MCF 10A (cell line): ENCODE measurements around the gene MAGEF1. TPM values are rescaled to one million over a fixed set of nuclear protein-coding genes. Genes with fewer than 3 reads are reported as not detected.

Experiments
- BruUV-seq: library from RNA; stranded (reverse); fragments of 400-500 nt; replicated peaks from 2 replicates; lab custom pipeline; 2021; lab: Mats Ljungman, UMichigan
- CTCF ChIA-PET: fragments of 300-600 bp; sonication (Branson Sonifier 250); formaldehyde crosslinking; extraction: SDS; loops from one replicate; lab custom pipeline; 2021; ENCODE audit warnings: antibody characterized with exemption, inconsistent platforms; lab: Yijun Ruan, JAX
- POLR2A ChIA-PET: fragments of 300-600, 350-650 bp; sonication (Branson Sonifier 250); formaldehyde crosslinking; extraction: SDS; loops from one replicate; lab custom pipeline; 2020; ENCODE audit warnings: antibody characterized with exemption, inconsistent platforms; lab: Yijun Ruan, JAX
- DNase-seq: peaks from one replicate; pipeline ENCODE4 v3.0.0-alpha.2; 2018; ENCODE audit not compliant: unreplicated experiment
- H3K27ac Mint-ChIP-seq: one replicate; pipeline ENCODE4 v1.8.0; 2022; ENCODE audit warnings: mild to moderate bottlenecking, low read depth, mixed read lengths; ENCODE audit not compliant: unreplicated experiment
- H3K27me3 Mint-ChIP-seq: one replicate; pipeline ENCODE4 v1.8.0; 2022; ENCODE audit warnings: mixed read lengths; ENCODE audit not compliant: insufficient read depth, unreplicated experiment
- H3K36me3 Mint-ChIP-seq: one replicate; pipeline ENCODE4 v1.8.0; 2022; ENCODE audit warnings: mild to moderate bottlenecking, moderate library complexity, mixed read lengths; ENCODE audit not compliant: insufficient read depth, unreplicated experiment
- H3K4me1 Mint-ChIP-seq: one replicate; pipeline ENCODE4 v1.8.0; 2022; ENCODE audit warnings: mixed read lengths; ENCODE audit not compliant: insufficient read depth, unreplicated experiment
- H3K4me3 Mint-ChIP-seq: one replicate; pipeline ENCODE4 v1.8.0; 2022; ENCODE audit warnings: mild to moderate bottlenecking, moderate library complexity, mixed read lengths; ENCODE audit not compliant: unreplicated experiment
- H3K9me3 Mint-ChIP-seq: one replicate; pipeline ENCODE4 v1.8.0; 2022; ENCODE audit warnings: mixed read lengths; ENCODE audit not compliant: unreplicated experiment
- intact Hi-C: fragments of 100-400 bp; cut with micrococcal nuclease; formaldehyde crosslinking; loops from 2 replicates; pipeline ENCODE4 v1.14.1; 2022
- total RNA-seq: library from RNA; stranded (reverse); gene quantifications from 2 replicates; pipeline ENCODE4 v1.2.3, GENCODE V29; 2022
- TF ChIP-seq, protein P1 (sequence below): fragments of 200-600 bp; IDR thresholded peaks from one replicate; pipeline ENCODE4 v1.8.0; 2022; ENCODE audit warnings: antibody characterized with exemption, mild to moderate bottlenecking; ENCODE audit not compliant: unreplicated experiment

MAGEF1 gene
- total RNA-seq, 1 experiment from 2014 or later: 34.5 TPM

DNA sequence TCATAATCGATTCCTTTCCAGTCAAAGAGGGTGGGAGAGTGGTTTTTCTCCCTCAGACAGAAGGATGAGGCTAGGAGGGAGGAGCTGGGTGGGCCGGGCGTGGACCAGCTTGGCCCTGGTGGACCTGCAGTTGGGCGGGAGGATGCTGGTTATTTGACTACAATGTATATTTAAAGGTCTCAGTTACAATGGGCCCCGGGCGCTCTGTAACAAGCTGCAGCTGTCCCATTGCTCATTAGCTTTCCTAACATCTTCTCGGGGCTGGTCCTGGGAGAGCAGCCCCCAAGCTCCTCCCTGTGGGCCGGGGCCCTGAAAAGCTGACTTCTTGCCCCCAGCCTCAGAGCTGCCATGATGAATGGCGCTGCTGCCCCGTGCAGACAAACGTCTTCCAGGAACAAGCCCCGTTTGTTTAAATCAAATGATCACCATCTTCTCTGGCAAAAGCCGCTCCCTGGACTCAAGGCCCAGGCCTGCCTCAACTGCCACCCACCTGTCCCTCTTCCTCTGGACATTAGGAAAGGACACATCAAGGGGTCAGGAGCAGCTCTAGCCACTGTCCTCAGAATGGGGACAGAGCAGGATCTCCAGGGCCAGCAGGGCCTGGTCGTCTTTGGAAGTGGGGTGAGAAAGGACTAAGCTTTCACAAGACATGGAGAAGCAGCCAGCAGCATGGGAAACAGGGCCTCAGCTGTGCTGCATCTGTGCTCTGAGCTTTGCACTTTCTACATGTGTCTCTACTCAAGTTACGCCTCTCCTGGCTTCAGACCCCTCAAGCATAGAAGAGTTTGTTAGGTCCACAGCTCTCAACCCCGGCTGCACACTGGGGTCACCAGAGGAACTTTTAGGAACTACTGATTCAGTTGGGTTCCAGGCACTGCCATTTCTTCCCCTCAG, 38.6 kb downstream of the MAGEF1 start:
- H3K27me3 Mint-ChIP-seq: peaks cover 11% of the 10 kb centered on the region
- H3K27ac Mint-ChIP-seq: no peak overlapping the region
- POLR2A ChIA-PET: interaction anchor here (0.6 to 1.5 kb wide), 3 partner anchors 16 to 93 kb away, joined by 3 to 7 read pairs (median 3); no protein-coding TSS in a partner anchor
- no peaks in the 10 kb centered on the region for H3K9me3 Mint-ChIP-seq
- CTCF ChIA-PET: interaction anchor here (0.6 to 0.7 kb wide), 2 partner anchors 54 to 1899 kb away, joined by 3 to 6 read pairs; no protein-coding TSS in a partner anchor
- no peaks in the 10 kb centered on the region for H3K36me3 Mint-ChIP-seq
- H3K4me3 Mint-ChIP-seq: no peak overlapping the region
- intact Hi-C loops: no loop called here
- TF ChIP-seq, protein P1, sequence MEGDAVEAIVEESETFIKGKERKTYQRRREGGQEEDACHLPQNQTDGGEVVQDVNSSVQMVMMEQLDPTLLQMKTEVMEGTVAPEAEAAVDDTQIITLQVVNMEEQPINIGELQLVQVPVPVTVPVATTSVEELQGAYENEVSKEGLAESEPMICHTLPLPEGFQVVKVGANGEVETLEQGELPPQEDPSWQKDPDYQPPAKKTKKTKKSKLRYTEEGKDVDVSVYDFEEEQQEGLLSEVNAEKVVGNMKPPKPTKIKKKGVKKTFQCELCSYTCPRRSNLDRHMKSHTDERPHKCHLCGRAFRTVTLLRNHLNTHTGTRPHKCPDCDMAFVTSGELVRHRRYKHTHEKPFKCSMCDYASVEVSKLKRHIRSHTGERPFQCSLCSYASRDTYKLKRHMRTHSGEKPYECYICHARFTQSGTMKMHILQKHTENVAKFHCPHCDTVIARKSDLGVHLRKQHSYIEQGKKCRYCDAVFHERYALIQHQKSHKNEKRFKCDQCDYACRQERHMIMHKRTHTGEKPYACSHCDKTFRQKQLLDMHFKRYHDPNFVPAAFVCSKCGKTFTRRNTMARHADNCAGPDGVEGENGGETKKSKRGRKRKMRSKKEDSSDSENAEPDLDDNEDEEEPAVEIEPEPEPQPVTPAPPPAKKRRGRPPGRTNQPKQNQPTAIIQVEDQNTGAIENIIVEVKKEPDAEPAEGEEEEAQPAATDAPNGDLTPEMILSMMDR: no peak
- no peaks in the 10 kb centered on the region for H3K4me1 Mint-ChIP-seq
- no TSS peak for BruUV-seq
- DNase-seq: no peak

DNA sequence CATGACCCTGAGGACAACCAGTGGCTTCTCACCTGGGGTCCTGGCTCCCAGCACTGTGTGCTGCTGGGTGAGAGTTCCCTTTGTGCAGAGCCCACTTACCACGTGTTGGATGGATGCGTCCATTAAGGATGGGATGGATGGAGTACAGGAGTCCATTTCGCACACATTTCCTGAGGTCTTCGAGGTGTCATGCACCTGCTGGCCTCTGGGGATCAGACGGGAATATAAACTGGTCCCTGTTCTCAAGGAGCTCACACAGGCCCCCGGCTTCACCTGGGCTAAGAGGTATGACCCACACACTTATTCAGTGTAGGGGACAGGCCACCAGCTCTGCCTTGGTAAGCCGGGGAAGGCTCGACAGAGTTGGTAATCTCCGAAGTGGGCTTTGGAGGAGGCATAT, 39.5 kb downstream of the MAGEF1 start:
- no peaks in the 10 kb centered on the region for H3K36me3 Mint-ChIP-seq
- no peak overlapping the region for H3K4me3 Mint-ChIP-seq
- POLR2A ChIA-PET: interaction anchor here (0.6 to 1.5 kb wide), 2 partner anchors 16 to 94 kb away, joined by 3 to 7 read pairs; no protein-coding TSS in a partner anchor
- H3K9me3 Mint-ChIP-seq: no peaks in the 10 kb centered on the region
- CTCF ChIA-PET: no interaction called here
- DNase-seq: no peak
- peaks cover 20% of the 10 kb centered on the region for H3K27me3 Mint-ChIP-seq
- TF ChIP-seq, protein P1: no peak
- no TSS peak for BruUV-seq
- intact Hi-C loops: no loop called here
- no peaks in the 10 kb centered on the region for H3K4me1 Mint-ChIP-seq
- H3K27ac Mint-ChIP-seq: no peak overlapping the region

DNA sequence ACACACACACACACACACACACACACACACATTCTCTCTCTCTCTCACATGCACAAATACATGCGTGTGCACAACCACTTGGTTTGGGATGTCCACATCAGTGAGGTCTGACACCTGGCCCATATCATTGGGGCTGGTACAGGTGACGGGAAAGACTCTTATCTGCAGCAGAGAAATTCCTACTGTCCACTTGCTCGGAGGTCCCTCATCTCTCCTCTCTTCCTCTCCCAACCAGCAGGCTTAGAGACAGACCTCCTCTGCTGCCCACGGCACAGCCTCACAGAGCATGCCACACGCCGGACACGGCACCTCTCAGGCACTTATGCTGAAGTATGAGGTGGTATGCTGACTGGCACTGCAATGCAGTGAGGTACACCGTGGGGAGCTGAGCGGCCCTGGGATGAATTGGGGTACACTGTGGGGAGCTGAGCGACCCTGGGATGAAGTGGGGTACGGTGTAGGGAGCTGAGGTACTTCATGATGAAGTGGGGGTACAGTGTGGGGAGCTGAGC, 41.7 kb downstream of the MAGEF1 start:
- no TSS peak for BruUV-seq
- TF ChIP-seq, protein P1: no peak
- H3K27ac Mint-ChIP-seq: no peak overlapping the region
- ChIA-PET POLR2A (interaction anchor here (0.6 kb wide), 1 partner anchor 60 kb away, joined by 3 read pairs; no protein-coding TSS in a partner anchor), CTCF (interaction anchor here (0.6 to 0.7 kb wide), 2 partner anchors 25 to 73 kb away, joined by 3 to 4 read pairs; no protein-coding TSS in a partner anchor)
- peaks cover 28% of the 10 kb centered on the region for H3K27me3 Mint-ChIP-seq
- intact Hi-C loops: no loop called here
- H3K9me3 Mint-ChIP-seq: no peaks in the 10 kb centered on the region
- no peak for DNase-seq
- no peaks in the 10 kb centered on the region for H3K36me3 Mint-ChIP-seq
- no peaks in the 10 kb centered on the region for H3K4me1 Mint-ChIP-seq
- H3K4me3 Mint-ChIP-seq: no peak overlapping the region

DNA sequence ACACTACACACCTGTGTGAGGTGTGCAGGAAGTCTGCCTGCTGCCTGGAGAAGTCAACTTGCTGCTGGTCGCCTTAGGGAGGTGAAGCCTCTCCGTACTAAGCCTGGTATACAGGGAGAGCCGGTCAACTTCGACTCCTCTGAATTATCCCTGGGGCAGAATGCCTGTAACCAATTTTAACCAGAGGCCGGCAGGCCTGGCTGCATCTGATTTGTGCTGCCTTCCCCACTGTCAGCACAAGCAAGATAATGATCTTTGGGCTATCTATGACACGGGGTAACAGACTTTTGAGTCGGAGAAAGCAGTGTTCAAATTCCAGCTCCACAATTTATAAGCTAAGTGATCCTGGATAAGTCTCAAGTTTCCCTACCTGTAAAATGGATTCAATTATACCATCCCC, 42.3 kb downstream of the MAGEF1 start:
- BruUV-seq: no TSS peak
- ChIA-PET CTCF (interaction anchor here (0.7 kb wide), 1 partner anchor 74 kb away, joined by 4 read pairs; no protein-coding TSS in a partner anchor), POLR2A (no interaction called here)
- Mint-ChIP-seq H3K27me3 (peaks cover 28% of the 10 kb centered on the region), H3K36me3 (no peaks in the 10 kb centered on the region), H3K4me1 (no peaks in the 10 kb centered on the region), H3K9me3 (no peaks in the 10 kb centered on the region), H3K4me3 (no peak overlapping the region), H3K27ac (no peak overlapping the region)
- TF ChIP-seq, protein P1: no peak
- intact Hi-C loops: no loop called here
- DNase-seq: no peak
